ENCODE data around the gene KHK. TPM values are rescaled to one million over a fixed set of nuclear protein-coding genes. Genes with fewer than 3 reads are reported as not detected.
"Not testable (repeated sequence)": the region's sequence is repeated elsewhere in the genome, so short reads cannot be mapped to it uniquely, and the experiment has no call there.

KHK gene
- total RNA-seq, 1 donor from 2014 or later, result 5.1 TPM

- intact Hi-C loops (cut with DNase I), result no loop called here
- peaks cover 69% of the 10 kb centered on the region for H3K4me1 ChIP-seq
- peak within 1 kb of the TSS; percentile 97 for H3K4me3 ChIP-seq
- peaks cover 30% of the 10 kb centered on the region for H3K36me3 ChIP-seq
- ATAC-seq, result peak; percentile 98
- H3K27me3 ChIP-seq (ENCODE audit: low read depth), result no peaks in the 10 kb centered on the region
- no peak for TF ChIP-seq CTCF (IDR thresholded peaks at IDR 0.05)
- H3K27ac ChIP-seq, result peak within 1 kb of the TSS; percentile 91
- peak; percentile 96 for DNase-seq
- no peaks in the 10 kb centered on the region for H3K9me3 ChIP-seq
Observed at GRCh38 chr2:27071277-27071989, 15.1 kb upstream of the KHK start, which contains the start of gene OST4. TSS of gene OST4 (minus strand) at chr2:27071654.

- Histone ChIP-seq H3K9me3 (no peaks in the 10 kb centered on the region), H3K36me3 (peaks cover 27% of the 10 kb centered on the region), H3K4me1 (peaks cover 72% of the 10 kb centered on the region), H3K27me3 (ENCODE audit: low read depth) (no peaks in the 10 kb centered on the region), H3K27ac (peak overlapping the region; percentile 91), H3K4me3 (peak overlapping the region; percentile 97)
- peak in 1 of 2 donors; percentile 20 for ATAC-seq
- TF ChIP-seq CTCF (IDR thresholded peaks at IDR 0.05), result no peak
- intact Hi-C loops (cut with DNase I), result no loop called here
- DNase-seq, result no peak
Observed at GRCh38 chr2:27071990-27072830, 14.4 kb upstream of the KHK start.

GRCh38 chr2:27072920-27073319 is 13.7 kb upstream of the KHK start:
- H3K4me1 ChIP-seq, result peaks cover 72% of the 10 kb centered on the region
- intact Hi-C loops (cut with DNase I), result no loop called here
- H3K9me3 ChIP-seq, result no peaks in the 10 kb centered on the region
- no peak for DNase-seq
- TF ChIP-seq CTCF (IDR thresholded peaks at IDR 0.05), result no peak
- ATAC-seq, result no peak
- peak overlapping the region; percentile 91 for H3K27ac ChIP-seq
- peaks cover 21% of the 10 kb centered on the region for H3K36me3 ChIP-seq
- no peak overlapping the region for H3K4me3 ChIP-seq
- H3K27me3 ChIP-seq (ENCODE audit: low read depth), result no peaks in the 10 kb centered on the region

GRCh38 chr2:27073782-27074181 is 12.8 kb upstream of the KHK start:
- Histone ChIP-seq H3K4me3 (no peak overlapping the region), H3K27me3 (ENCODE audit: low read depth) (no peaks in the 10 kb centered on the region), H3K27ac (peak overlapping the region; percentile 7), H3K4me1 (peaks cover 67% of the 10 kb centered on the region), H3K36me3 (peaks cover 12% of the 10 kb centered on the region), H3K9me3 (no peaks in the 10 kb centered on the region)
- ATAC-seq (no peak), DNase-seq (no peak)
- intact Hi-C loops (cut with DNase I), result no loop called here
- no peak for TF ChIP-seq CTCF (IDR thresholded peaks at IDR 0.05)

GRCh38 chr2:27074738-27075565 is 11.6 kb upstream of the KHK start:
- DNase-seq, result peak; percentile 72
- Histone ChIP-seq H3K27ac (peak overlapping the region; percentile 7), H3K4me1 (peaks cover 58% of the 10 kb centered on the region), H3K9me3 (no peaks in the 10 kb centered on the region), H3K36me3 (peaks cover under 1% of the 10 kb centered on the region), H3K4me3 (no peak overlapping the region), H3K27me3 (ENCODE audit: low read depth) (no peaks in the 10 kb centered on the region)
- no peak for ATAC-seq
- TF ChIP-seq CTCF (IDR thresholded peaks at IDR 0.05), result no peak
- intact Hi-C loops (cut with DNase I), result no loop called here

- H3K9me3 ChIP-seq; H3K36me3 ChIP-seq; DNase-seq; ATAC-seq; intact Hi-C loops (cut with DNase I); H3K27me3 ChIP-seq (ENCODE audit: low read depth); H3K4me3 ChIP-seq: not testable (repeated sequence)
- peak overlapping the region; percentile 7 for H3K27ac ChIP-seq
- H3K4me1 ChIP-seq, result peaks cover 58% of the 10 kb centered on the region
Observed at GRCh38 chr2:27075566-27075871, 11.1 kb upstream of the KHK start.
